Osteoblast (primary cell): ENCODE results near the gene PAQR8. TPM values are rescaled to one million over a fixed set of nuclear protein-coding genes. Genes with fewer than 3 reads are reported as not detected.

Experiments
- DNase-seq: peaks from one replicate; pipeline ENCODE4 v3.0.0; 2011; ENCODE audit warnings: low spot score, mixed read lengths; ENCODE audit not compliant: insufficient read length; ENCODE audit errors: missing footprints
- H2AFZ ChIP-seq: 2 replicates; pipeline ENCODE4 v1.6.0; 2011; ENCODE audit warnings: mild to moderate bottlenecking, low read length
- H3K27ac ChIP-seq: 2 replicates; pipeline ENCODE4 v1.5.1; 2011; ENCODE audit warnings: mild to moderate bottlenecking, low read depth, low read length, moderate library complexity
- H3K27me3 ChIP-seq: 2 replicates; pipeline ENCODE4 v1.6.0; 2012; ENCODE audit warnings: mild to moderate bottlenecking, control low read depth, inconsistent platforms, low read length, moderate library complexity; ENCODE audit not compliant: insufficient read depth
- H3K36me3 ChIP-seq: 2 replicates; pipeline ENCODE4 v1.5.1; 2011; ENCODE audit warnings: mild to moderate bottlenecking, low read length, control low read depth, moderate library complexity; ENCODE audit not compliant: insufficient read depth
- H3K4me1 ChIP-seq: 2 replicates; pipeline ENCODE4 v1.5.1; 2011; ENCODE audit warnings: mild to moderate bottlenecking, low read length, control low read depth, moderate library complexity; ENCODE audit not compliant: insufficient read depth
- H3K4me2 ChIP-seq: 2 replicates; pipeline ENCODE4 v1.6.0; 2011; ENCODE audit warnings: mild to moderate bottlenecking, low read length; ENCODE audit not compliant: insufficient read depth
- H3K4me3 ChIP-seq: fragments of 200-600 bp; sonication (generic); 3 replicates; pipeline ENCODE4 v1.5.1; 2012; ENCODE audit warnings: mild to moderate bottlenecking, low read length, inconsistent platforms; ENCODE audit not compliant: insufficient read depth
- H3K79me2 ChIP-seq: 2 replicates; pipeline ENCODE4 v1.6.0; 2012; ENCODE audit warnings: mild to moderate bottlenecking, low read length, control low read depth, inconsistent platforms; ENCODE audit not compliant: insufficient read depth
- H3K9me3 ChIP-seq: 2 replicates; pipeline ENCODE4 v1.5.1; 2011; ENCODE audit warnings: low read depth, low read length, control low read depth
- H4K20me1 ChIP-seq: 2 replicates; pipeline ENCODE4 v1.6.0; 2012; ENCODE audit warnings: mild to moderate bottlenecking, low read length, control low read depth; ENCODE audit not compliant: insufficient read depth
- CTCF ChIP-seq: IDR thresholded peaks from 2 replicates; pipeline ENCODE4 v1.5.1; 2011; ENCODE audit warnings: mild to moderate bottlenecking, low read depth, low read length, moderate library complexity; ENCODE audit errors: extremely low read depth
- total RNA-seq: library from RNA; depleted of rRNA; stranded (reverse); fragments of >200 nt; gene quantifications from 2 replicates; pipeline ENCODE4 v1.2.3, GENCODE V29; 2012

Gene PAQR8
- total RNA-seq, 1 donor, result 3.6 TPM

- H3K27ac ChIP-seq, result no peak overlapping the region
- peaks cover 2% of the 10 kb centered on the region for H3K79me2 ChIP-seq
- H3K9me3 ChIP-seq, result no peaks in the 10 kb centered on the region
- peak overlapping the region; percentile 85 for H2AFZ ChIP-seq
- H3K27me3 ChIP-seq, result no peaks in the 10 kb centered on the region
- DNase-seq, result peak; percentile 94
- H3K36me3 ChIP-seq, result no peaks in the 10 kb centered on the region
- TF ChIP-seq CTCF, result no peak
- H3K4me1 ChIP-seq, result peaks cover 8% of the 10 kb centered on the region
- peak overlapping the region; percentile 75 for H3K4me3 ChIP-seq
- peak overlapping the region; percentile 93 for H3K4me2 ChIP-seq
- H4K20me1 ChIP-seq, result no peaks in the 10 kb centered on the region
Observed at GRCh38 chr6:52362443-52363227, 684 bp downstream of the PAQR8 start.

GRCh38 chr6:52363228-52363867 lies 1.4 kb downstream of the PAQR8 start:
- no peaks in the 10 kb centered on the region for H3K9me3 ChIP-seq
- no peaks in the 10 kb centered on the region for H3K27me3 ChIP-seq
- no peaks in the 10 kb centered on the region for H4K20me1 ChIP-seq
- no peak for TF ChIP-seq CTCF
- H3K4me2 ChIP-seq, result peak overlapping the region; percentile 93
- peaks cover 8% of the 10 kb centered on the region for H3K4me1 ChIP-seq
- H3K36me3 ChIP-seq, result no peaks in the 10 kb centered on the region
- H3K4me3 ChIP-seq, result peak overlapping the region; percentile 75
- H3K79me2 ChIP-seq, result peaks cover 2% of the 10 kb centered on the region
- no peak overlapping the region for H3K27ac ChIP-seq
- H2AFZ ChIP-seq, result peak overlapping the region; percentile 85
- DNase-seq, result peak; percentile 49

GRCh38 chr6:52364480-52365166 lies 2.7 kb downstream of the PAQR8 start:
- no peak overlapping the region for H3K27ac ChIP-seq
- H3K4me2 ChIP-seq, result no peak overlapping the region
- H3K79me2 ChIP-seq, result peaks cover 2% of the 10 kb centered on the region
- H3K36me3 ChIP-seq, result no peaks in the 10 kb centered on the region
- H2AFZ ChIP-seq, result no peak overlapping the region
- no peaks in the 10 kb centered on the region for H4K20me1 ChIP-seq
- no peak for DNase-seq
- H3K4me1 ChIP-seq, result peaks cover 8% of the 10 kb centered on the region
- H3K4me3 ChIP-seq, result no peak overlapping the region
- no peaks in the 10 kb centered on the region for H3K27me3 ChIP-seq
- no peaks in the 10 kb centered on the region for H3K9me3 ChIP-seq
- TF ChIP-seq CTCF, result no peak

- H4K20me1 ChIP-seq, result no peaks in the 10 kb centered on the region
- no peak overlapping the region for H3K4me3 ChIP-seq
- TF ChIP-seq CTCF, result no peak
- H3K79me2 ChIP-seq, result peaks cover 2% of the 10 kb centered on the region
- no peak overlapping the region for H3K4me2 ChIP-seq
- H3K9me3 ChIP-seq, result no peaks in the 10 kb centered on the region
- H3K27me3 ChIP-seq, result no peaks in the 10 kb centered on the region
- no peak overlapping the region for H3K27ac ChIP-seq
- no peaks in the 10 kb centered on the region for H3K36me3 ChIP-seq
- H2AFZ ChIP-seq, result no peak overlapping the region
- no peak for DNase-seq
- peaks cover 8% of the 10 kb centered on the region for H3K4me1 ChIP-seq
Observed at GRCh38 chr6:52365317-52365716, 3.4 kb downstream of the PAQR8 start.
